ENCODE measurements around the gene KCNMB1.

- TF ChIP-seq EZH2 (IDR thresholded peaks at IDR 0.05; ENCODE audit: low read length, unreplicated experiment), result no peak
- TF ChIP-seq, protein P1, sequence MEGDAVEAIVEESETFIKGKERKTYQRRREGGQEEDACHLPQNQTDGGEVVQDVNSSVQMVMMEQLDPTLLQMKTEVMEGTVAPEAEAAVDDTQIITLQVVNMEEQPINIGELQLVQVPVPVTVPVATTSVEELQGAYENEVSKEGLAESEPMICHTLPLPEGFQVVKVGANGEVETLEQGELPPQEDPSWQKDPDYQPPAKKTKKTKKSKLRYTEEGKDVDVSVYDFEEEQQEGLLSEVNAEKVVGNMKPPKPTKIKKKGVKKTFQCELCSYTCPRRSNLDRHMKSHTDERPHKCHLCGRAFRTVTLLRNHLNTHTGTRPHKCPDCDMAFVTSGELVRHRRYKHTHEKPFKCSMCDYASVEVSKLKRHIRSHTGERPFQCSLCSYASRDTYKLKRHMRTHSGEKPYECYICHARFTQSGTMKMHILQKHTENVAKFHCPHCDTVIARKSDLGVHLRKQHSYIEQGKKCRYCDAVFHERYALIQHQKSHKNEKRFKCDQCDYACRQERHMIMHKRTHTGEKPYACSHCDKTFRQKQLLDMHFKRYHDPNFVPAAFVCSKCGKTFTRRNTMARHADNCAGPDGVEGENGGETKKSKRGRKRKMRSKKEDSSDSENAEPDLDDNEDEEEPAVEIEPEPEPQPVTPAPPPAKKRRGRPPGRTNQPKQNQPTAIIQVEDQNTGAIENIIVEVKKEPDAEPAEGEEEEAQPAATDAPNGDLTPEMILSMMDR (conservative IDR thresholded peaks at IDR 0.05; ENCODE audit: low read depth, low read length), result no peak
Observed at GRCh38 chr5:170338291-170338690, 50.9 kb downstream of the KCNMB1 start.

All from PC-3 (cell line).